PC-9 (cell line): Measurements from ENCODE around the gene TENM4.

ENCODE experiments used
- CTCF ChIP-seq: fragments of 200-600 bp; sonication (generic); conservative IDR thresholded peaks from 2 replicates; pipeline ENCODE4 v1.6.1; 2017; ENCODE audit warnings: mixed run types, antibody characterized with exemption, mild to moderate bottlenecking, moderate library complexity
- EZH2 ChIP-seq: fragments of 200-600 bp; sonication (generic); IDR thresholded peaks from 2 replicates; pipeline ENCODE4 v1.8.0; 2017; ENCODE audit warnings: antibody characterized with exemption, low read depth

GRCh38 chr11:79074547-79074946 lies 366.3 kb downstream of the TENM4 start:
- TF ChIP-seq CTCF (no peak), EZH2 (no peak)
